NCI-H69 (cell line): ENCODE measurements around the gene CYS1.
A peak's percentile ranks its signal among the peaks of the same experiment; 100 is the strongest.

Source experiments
- DNase-seq: peaks from one replicate; lab custom pipeline; 2025; lab: John Stamatoyannopoulos, UW

CYS1 gene

GRCh38 chr2:10047616-10048500 is 32.4 kb downstream of the CYS1 start:
- no peak for DNase-seq

GRCh38 chr2:10046931-10047330 is 33.3 kb downstream of the CYS1 start:
- no peak for DNase-seq

GRCh38 chr2:10045561-10046355 is 34.5 kb downstream of the CYS1 start:
- no peak for DNase-seq

- DNase-seq, result peak; percentile 92
These were observed 36.2 kb downstream of the CYS1 start for GRCh38 chr2:10043906-10044601.

- peak; percentile 95 for DNase-seq
These were observed 36.8 kb downstream of the CYS1 start, which contains the start of gene KLF11 for GRCh38 chr2:10043256-10043905. Gene KLF11, plus strand, starts transcription at chr2:10043550. Its CDS starts 167 bp downstream, at chr2:10043717.

GRCh38 chr2:10042301-10043161 is 37.7 kb downstream of the CYS1 start:
- DNase-seq, result peak; percentile 76

DNA sequence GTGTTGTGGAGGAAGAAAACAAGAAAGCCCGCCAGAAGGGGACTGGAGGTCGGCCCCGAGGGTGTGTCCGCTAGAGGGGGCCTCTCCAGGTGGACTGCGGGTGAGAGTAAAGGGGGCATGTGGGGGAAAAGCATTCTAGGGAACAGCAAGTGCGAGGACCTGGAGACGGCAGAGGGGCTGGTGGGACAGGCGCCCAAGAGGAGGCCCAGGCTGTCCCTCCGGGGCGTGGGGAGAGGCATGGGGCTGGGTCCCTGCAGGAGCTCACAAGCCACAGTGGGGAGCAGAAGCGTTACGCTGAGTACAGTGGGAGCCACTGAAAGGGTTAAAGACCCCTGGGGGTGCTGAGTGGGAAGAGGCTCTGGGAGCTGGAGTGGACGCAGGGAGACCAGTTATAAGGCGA is 38.5 kb downstream of the CYS1 start:
- no peak for DNase-seq

- no peak for DNase-seq
These were observed 40.4 kb downstream of the CYS1 start for GRCh38 chr2:10039658-10040410.

DNA sequence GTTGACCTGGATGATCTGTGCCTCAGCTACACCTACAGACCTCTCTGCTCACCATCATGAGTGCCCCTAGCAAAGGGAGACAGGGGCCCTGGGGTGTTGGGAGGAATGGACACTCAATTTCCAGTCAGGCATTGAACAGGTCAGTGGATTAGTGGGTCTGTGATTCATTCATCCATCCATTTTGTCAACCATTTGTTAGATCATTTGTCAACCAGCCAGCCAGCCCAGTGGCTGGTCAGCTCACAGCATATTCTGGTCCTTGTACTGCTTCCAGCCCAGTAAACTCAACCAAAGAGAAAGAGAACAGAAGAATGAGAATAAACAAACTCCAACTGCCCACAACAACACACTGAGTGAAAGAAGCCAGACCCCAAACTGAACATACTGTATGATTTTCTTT is 41.5 kb downstream of the CYS1 start:
- no peak for DNase-seq

DNA sequence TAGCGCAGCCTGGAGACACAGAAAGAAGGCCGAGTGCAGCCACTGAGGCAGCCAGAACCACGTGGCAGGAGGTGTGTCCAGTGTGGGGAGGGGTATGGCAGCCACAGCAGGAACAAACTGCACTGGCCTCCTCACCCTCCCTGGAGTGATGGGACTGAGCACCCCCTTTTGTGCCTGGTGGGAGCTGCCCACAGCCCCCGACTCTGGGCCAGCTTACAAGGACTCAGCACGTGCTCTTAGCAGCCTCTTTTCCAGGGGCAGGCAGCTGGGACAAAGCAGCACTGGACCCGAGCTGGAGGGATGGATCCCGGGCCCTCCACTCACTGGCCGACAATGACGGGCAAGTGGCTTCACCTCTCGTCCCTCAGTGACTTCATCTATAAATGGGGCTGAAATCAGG is 42.1 kb downstream of the CYS1 start:
- DNase-seq, result no peak

- peak; percentile 12 for DNase-seq
These were observed 43.9 kb downstream of the CYS1 start for GRCh38 chr2:10036095-10036884.

GRCh38 chr2:10035633-10036032 is 44.6 kb downstream of the CYS1 start:
- no peak for DNase-seq

- DNase-seq, result no peak
These were observed 45.2 kb downstream of the CYS1 start for GRCh38 chr2:10035053-10035422.

DNA sequence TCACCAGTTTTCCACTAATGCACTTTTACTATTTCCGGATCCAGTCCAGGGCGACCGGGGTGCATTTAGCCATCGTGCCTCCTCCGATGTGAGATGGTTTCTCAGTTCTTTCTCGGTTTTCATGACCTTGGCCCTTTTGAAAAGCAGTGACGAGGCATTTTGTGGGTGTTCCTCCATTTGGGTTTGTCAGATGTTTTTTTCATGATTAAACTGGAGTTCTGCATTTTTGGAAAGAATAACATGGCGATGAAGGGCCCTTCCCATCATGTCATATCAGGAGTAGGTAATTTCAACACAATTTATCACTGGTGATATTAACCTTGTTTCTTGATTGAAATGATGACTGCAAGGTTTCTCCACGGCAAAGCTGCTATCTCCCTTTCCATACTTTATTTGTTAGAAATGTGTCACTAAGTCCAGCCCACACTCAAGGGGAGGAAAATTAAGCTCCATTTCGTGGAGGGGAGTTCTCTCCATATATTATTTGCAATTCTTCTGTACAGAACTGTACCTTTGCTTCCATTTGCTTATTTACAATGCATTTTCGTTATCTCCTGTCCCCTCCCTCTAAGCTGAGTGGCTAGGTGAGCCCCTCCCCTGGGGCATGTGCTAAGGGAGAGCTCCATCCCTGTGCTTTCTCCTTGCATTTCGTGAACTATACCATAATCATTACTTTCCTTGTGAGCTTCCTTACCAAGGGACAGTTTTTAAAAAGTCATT is 45.7 kb downstream of the CYS1 start:
- DNase-seq, result no peak

DNA sequence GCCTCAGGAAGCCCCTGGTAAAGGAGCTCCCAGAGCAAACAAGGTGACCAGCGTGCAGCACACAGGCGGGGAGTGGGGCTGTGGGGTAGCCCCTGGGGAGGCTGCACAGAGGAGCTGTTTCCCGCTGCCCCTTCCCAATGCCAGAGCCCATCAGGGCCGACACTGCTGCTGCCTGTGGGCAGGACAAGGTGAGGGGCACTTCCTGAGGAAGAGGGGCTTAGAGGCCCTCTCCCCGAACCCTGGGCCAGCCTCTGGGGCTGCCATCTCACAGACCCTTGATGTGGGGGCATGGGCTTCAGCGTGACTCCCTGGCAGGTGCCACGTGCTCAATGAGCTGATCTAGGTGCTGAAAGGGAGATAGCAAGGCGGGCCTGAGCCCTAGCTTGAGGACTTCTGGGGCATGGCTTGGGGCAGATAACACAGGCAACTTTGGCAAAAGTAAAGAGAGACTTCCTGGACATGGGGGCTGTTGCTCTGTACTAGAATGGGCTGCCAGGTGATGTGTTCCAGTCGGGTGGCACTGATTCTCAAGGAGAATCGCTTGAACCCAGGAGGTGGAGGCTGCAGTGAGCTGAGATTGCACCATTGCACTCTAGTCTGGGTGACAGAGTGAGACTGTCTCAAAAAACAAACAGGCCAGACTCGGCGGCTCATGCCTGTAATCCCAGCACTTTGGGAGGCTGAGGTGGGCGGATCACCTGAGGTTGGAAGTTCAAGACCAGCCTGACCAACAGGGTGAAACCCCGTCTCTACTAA is 46.8 kb downstream of the CYS1 start:
- DNase-seq, result no peak

DNA sequence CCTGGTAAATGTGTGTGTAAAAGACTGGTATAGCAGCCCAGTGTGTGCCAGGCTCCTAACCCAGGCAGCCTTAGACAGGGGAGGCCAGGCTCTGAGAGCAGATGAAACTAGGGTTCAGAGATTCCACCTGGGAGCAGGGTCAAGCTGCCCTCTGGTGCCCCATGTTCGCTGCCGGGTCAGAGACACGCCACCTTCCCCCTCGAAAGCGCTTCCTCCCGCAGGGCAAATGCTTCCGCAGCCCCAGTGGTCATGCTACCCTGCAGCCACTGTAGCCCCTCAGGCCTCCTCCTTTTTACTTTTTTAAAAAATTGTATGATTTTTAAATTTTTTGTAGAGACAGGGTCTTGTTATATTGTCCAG is 47.5 kb downstream of the CYS1 start:
- DNase-seq, result no peak

DNA sequence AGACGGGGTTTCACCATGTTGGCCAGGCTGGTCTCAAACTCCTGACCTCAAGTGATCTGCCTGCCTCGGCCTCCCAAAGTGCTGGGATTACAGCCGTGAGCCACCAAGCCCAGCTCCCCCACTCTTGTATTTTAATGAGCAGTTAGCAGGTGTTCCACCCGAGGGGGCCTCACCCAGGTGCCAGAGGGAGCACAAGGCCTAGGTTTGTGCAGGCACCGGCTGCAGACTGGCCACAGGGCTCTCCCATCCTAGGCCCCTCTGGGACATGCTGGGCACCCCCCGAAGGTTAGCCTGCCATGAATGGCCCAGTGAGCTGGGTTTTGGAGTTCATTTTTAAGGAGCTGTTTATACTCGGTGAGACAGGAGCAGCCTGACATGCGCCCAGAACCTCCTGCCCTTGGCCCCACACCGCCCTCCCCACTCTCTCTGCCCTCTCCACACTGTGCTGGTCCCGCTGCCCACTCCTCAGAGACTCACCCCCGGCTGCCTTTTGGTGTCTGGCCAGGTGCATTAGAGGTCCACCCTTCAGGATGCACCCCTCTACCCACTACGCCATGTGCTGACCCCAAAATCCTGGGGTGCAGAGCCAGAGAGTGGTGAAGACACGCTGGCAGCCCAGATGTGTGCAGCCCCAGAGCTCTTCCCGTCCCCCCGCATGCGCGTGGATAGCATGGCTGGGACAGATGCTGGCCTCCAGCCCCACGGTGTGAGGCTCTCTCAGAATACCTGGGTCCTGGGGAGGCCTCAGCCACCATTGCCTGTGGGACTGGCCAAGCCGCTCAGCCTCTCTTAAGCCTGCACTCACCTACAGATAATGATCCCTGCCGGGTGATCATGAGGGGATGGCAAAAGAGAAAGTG is 48.1 kb downstream of the CYS1 start:
- no peak for DNase-seq
